Stomach (tissue), 9 donors: ENCODE data around the gene INPP5J. TPM values are rescaled to one million over a fixed set of nuclear protein-coding genes. Genes with fewer than 3 reads are reported as not detected.

Source experiments
- DNase-seq, 2 donors: peaks; one replicate each; pipeline versions ENCODE4 v3.0.0 to v3.0.0-alpha.2; 2013 to 2019
- H3K27ac ChIP-seq, 5 donors: fragments of 200-600 bp in 4 of 5; sonication (generic) in 4 of 5; one replicate each; pipeline ENCODE4 v1.5.1; 2013 to 2019; ENCODE audit warnings: mild to moderate bottlenecking in 1 of 5, moderate library complexity in 1 of 5
- H3K27me3 ChIP-seq, 3 donors: fragments of 200-600 bp; sonication (generic); one replicate each; pipeline ENCODE4 v1.5.1; 2017 to 2019; ENCODE audit warnings: mixed run types in 1 of 3
- H3K36me3 ChIP-seq, 4 donors: fragments of 200-600 bp; sonication (generic); 1 replicate in 3 of 4; 2 replicates in 1 of 4; pipeline ENCODE4 v1.5.1; 2016 to 2019
- H3K4me1 ChIP-seq, 4 donors: fragments of 200-600 bp; sonication (generic); one replicate each; pipeline ENCODE4 v1.5.1; 2016 to 2019
- H3K4me3 ChIP-seq, 4 donors: fragments of 200-600 bp; sonication (generic) in 3 of 4; one replicate each; pipeline ENCODE4 v1.5.1; 2016 to 2019; ENCODE audit warnings: mild to moderate bottlenecking in 1 of 4
- H3K9me3 ChIP-seq, 4 donors: fragments of 200-600 bp; sonication (generic); one replicate each; pipeline ENCODE4 v1.5.1; 2016 to 2019
- EP300 ChIP-seq: sonication (generic); formaldehyde crosslinking; IDR thresholded peaks from one replicate; pipeline ENCODE4 v1.6.1; 2017; ENCODE audit warnings: antibody characterized with exemption
- POLR2A ChIP-seq, 4 donors: fragments of 450-650 bp; IDR thresholded peaks; one replicate each; pipeline ENCODE4 v1.6.1; 2016; ENCODE audit warnings: antibody characterized with exemption in 4 of 4, control low read depth in 2 of 4, mild to moderate bottlenecking in 1 of 4, moderate library complexity in 1 of 4
- POLR2AphosphoS5 ChIP-seq, 3 donors: sonication (generic); formaldehyde crosslinking; IDR thresholded peaks; one replicate each; pipeline ENCODE4 v1.6.1; 2016; ENCODE audit warnings: antibody characterized with exemption in 3 of 3
- WGBS, 5 donors: extraction: QIAGEN DNeasy Blood & Tissue Kit in 3 of 5; methylation state at CpG; one replicate each; pipeline versions ENCODE4 v1.1.5 to v1.1.7; 2013 to 2018; 5-methylcytosine and 5-hydroxymethylcytosine counted together
- intact Hi-C: fragments of 100-400 bp; cut with DNase I; formaldehyde crosslinking; loops from one replicate; pipeline ENCODE4 v1.15.1; 2023; ENCODE audit warnings: low total_unique reads
- polyA plus RNA-seq, 3 donors: library from polyadenylated mRNA; stranded (reverse); fragments of 200-250 nt; gene quantifications; one replicate each; pipeline ENCODE4 v1.2.3, GENCODE V29; 2013
- total RNA-seq, 5 donors: library from RNA; depleted of rRNA; stranded (reverse); fragments of >200 nt; gene quantifications; one replicate each; pipeline versions ENCODE4 v1.1.0 to v1.2.3, GENCODE V29; 2014 to 2016
- TF ChIP-seq, protein P1 (sequence below), 7 experiments: fragments of 450-650 bp in 4 of 7; fragments of 200-600 bp in 3 of 7; sonication (generic) in 3 of 7; IDR thresholded peaks; one replicate each; pipeline ENCODE4 v1.5.1; 2016 to 2019; ENCODE audit warnings: antibody characterized with exemption in 7 of 7, control low read depth in 2 of 7, mild to moderate bottlenecking in 1 of 7
- donor health status: healthy with polysubstance abuse.
- donor health status: Bipolar disorder and iron deficiency.
- donor health status: healthy.

Gene INPP5J
- total and polyA plus RNA-seq, 8 donors: 1.8 to 34.4 (median 9.3) TPM

DNA sequence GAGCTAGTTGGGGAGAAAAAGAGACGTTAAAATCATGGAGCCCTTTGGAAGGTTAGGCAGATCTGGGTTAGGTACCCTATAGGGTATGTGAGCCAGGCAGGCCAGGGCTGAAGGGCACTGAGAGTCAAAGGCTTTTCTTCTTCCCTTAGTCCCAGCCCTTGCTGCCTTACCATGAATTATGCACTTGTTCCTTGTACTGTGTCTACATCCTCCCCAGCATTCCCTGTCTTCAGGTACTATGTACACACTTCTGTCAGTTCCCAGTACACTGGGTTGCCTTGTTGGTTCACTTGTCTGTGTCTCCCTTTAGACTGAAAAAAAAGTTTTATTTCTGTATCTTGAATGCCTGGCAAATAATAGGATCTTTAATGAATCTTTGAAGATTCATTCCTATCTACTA lies 54.2 kb downstream of the INPP5J start:
- WGBS, 5 donors: 77 to 90% (median 85%) methylated on average over 1 of the region's 1 CpG
- Histone ChIP-seq H3K27me3 (no peaks in the 10 kb centered on the region), H3K9me3 (no peaks in the 10 kb centered on the region), H3K27ac (peak overlapping the region in 3 of 5 donors; percentile 25 to 67 (median 57)), H3K36me3 (peaks cover 3 to 27% (median 18%) of the 10 kb centered on the region in 4 donors), H3K4me1 (peaks cover 0 to 52% (median 33%) of the 10 kb centered on the region in 4 donors), H3K4me3 (no peak overlapping the region)
- no peak for DNase-seq
- TF ChIP-seq, protein P1, sequence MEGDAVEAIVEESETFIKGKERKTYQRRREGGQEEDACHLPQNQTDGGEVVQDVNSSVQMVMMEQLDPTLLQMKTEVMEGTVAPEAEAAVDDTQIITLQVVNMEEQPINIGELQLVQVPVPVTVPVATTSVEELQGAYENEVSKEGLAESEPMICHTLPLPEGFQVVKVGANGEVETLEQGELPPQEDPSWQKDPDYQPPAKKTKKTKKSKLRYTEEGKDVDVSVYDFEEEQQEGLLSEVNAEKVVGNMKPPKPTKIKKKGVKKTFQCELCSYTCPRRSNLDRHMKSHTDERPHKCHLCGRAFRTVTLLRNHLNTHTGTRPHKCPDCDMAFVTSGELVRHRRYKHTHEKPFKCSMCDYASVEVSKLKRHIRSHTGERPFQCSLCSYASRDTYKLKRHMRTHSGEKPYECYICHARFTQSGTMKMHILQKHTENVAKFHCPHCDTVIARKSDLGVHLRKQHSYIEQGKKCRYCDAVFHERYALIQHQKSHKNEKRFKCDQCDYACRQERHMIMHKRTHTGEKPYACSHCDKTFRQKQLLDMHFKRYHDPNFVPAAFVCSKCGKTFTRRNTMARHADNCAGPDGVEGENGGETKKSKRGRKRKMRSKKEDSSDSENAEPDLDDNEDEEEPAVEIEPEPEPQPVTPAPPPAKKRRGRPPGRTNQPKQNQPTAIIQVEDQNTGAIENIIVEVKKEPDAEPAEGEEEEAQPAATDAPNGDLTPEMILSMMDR (IDR thresholded peaks at IDR 0.05): no peak
- TF ChIP-seq POLR2AphosphoS5 (IDR thresholded peaks at IDR 0.05) (no peak), POLR2A (IDR thresholded peaks at IDR 0.05) (no peak), EP300 (no peak)
- intact Hi-C loops: no loop called here

DNA sequence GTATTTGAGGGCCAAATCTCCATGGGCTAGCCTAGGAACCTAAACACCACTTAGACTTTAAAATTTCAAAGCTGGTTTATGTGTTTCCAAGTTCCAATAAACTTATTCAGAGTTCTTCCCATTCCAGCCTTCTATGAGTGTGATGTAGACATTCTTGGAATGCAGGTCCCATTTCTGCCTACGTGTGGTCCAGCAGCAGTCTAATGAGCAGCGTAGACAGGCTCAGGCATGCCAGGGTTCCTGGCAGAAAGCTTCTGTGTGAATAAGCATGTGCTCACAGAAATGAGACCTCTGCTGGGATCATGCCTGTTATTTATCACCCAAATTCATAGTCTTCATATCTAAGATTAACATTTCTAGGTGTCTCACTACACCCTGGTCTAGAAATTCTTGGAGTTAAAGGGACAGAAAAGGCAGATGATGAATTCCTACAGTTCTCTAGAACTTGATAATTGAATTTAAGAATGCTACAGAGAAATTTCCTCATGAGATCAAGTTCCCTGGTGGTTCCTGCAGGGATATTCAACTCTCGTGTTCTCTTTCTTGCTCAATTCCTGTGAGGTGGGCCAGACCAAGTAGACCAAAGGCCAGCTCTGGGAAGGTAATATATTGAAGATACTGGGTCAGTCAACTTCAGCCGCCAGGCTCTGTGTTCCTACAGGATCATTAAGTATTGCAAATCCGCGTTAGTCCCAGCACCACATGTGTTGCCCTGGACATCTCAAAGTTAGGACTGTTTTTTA lies 54.8 kb downstream of the INPP5J start:
- intact Hi-C loops: no loop called here
- H3K4me1 ChIP-seq: peaks cover 0 to 46% (median 28%) of the 10 kb centered on the region in 4 donors
- H3K27me3 ChIP-seq: no peaks in the 10 kb centered on the region
- H3K36me3 ChIP-seq: peaks cover 3 to 32% (median 22%) of the 10 kb centered on the region in 4 donors
- peak overlapping the region in 2 of 5 donors; percentile 57 to 67 for H3K27ac ChIP-seq
- no peak overlapping the region for H3K4me3 ChIP-seq
- no peak for TF ChIP-seq EP300
- peak in 2 of 3 donors; percentile 39 to 53 for TF ChIP-seq POLR2AphosphoS5 (IDR thresholded peaks at IDR 0.05)
- TF ChIP-seq, protein P1 (IDR thresholded peaks at IDR 0.05): no peak
- 80 to 92% (median 86%) methylated on average over 6 of the region's 6 CpGs for WGBS, 5 donors
- peak in 1 of 2 donors; percentile 32 for DNase-seq
- H3K9me3 ChIP-seq: no peaks in the 10 kb centered on the region

DNA sequence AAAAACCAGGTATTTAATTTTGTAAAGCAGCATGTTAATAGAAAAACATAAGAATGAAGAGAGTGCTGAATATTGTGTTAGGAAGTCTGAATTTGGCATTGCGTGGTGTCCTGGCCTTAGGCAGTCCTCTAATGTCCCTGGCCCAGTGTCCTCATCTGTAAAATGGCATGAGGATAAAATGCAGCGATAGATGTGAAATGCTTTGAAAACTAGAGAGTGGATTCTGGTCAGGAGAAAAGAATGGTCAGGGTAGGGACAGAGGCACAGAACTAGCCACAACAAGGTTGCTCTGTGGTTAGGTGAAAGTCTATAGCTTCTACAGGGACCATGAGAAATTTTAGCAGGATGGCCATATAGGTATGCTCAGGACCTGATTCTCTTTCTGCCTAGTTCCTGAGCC lies 56.1 kb downstream of the INPP5J start:
- peaks cover 0 to 34% (median 19%) of the 10 kb centered on the region in 4 donors for H3K4me1 ChIP-seq
- H3K9me3 ChIP-seq: no peaks in the 10 kb centered on the region
- H3K27me3 ChIP-seq: no peaks in the 10 kb centered on the region
- WGBS, 5 donors: 92 to 100% (median 98%) methylated on average over 2 of the region's 2 CpGs
- H3K27ac ChIP-seq: no peak overlapping the region
- intact Hi-C loops: no loop called here
- no peak overlapping the region for H3K4me3 ChIP-seq
- no peak for DNase-seq
- TF ChIP-seq POLR2AphosphoS5 (IDR thresholded peaks at IDR 0.05) (no peak), POLR2A (IDR thresholded peaks at IDR 0.05) (no peak), EP300 (no peak)
- TF ChIP-seq, protein P1 (IDR thresholded peaks at IDR 0.05): no peak
- peaks cover 3 to 43% (median 30%) of the 10 kb centered on the region in 4 donors for H3K36me3 ChIP-seq

DNA sequence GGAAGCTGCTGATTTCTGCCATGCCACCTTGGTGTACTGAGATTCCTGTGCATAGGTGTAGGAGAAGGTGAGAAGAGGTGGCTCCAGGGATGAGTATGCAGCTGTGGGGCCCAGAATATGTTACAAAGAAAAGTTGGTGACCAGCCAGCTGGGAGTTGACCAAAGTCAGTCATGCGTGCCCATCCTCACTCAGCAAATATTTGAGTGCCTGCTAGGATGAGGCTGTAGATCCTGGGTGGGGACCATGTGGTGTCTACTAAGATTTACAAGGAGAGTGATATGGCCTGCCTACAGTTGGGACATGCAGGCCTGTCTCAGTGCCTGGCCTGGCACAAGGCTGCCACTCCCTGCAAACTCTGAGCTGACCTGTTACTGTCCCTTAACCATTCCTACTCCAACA lies 56.6 kb downstream of the INPP5J start:
- H3K9me3 ChIP-seq: no peaks in the 10 kb centered on the region
- no peaks in the 10 kb centered on the region for H3K27me3 ChIP-seq
- no peak overlapping the region for H3K27ac ChIP-seq
- 26 to 50% (median 32%) methylated on average over 1 of the region's 1 CpG for WGBS, 5 donors
- intact Hi-C loops: no loop called here
- no peak for TF ChIP-seq EP300
- no peak for TF ChIP-seq POLR2A (IDR thresholded peaks at IDR 0.05)
- TF ChIP-seq POLR2AphosphoS5 (IDR thresholded peaks at IDR 0.05): no peak
- TF ChIP-seq, protein P1 (IDR thresholded peaks at IDR 0.05): no peak
- peaks cover 0 to 32% (median 17%) of the 10 kb centered on the region in 4 donors for H3K4me1 ChIP-seq
- H3K36me3 ChIP-seq: peaks cover 3 to 47% (median 32%) of the 10 kb centered on the region in 4 donors
- no peak overlapping the region for H3K4me3 ChIP-seq
- peak in 1 of 2 donors; percentile 34 for DNase-seq
